PC-9 (cell line): ENCODE data around the gene LIMA1. TPM values are rescaled to one million over a fixed set of nuclear protein-coding genes. Genes with fewer than 3 reads are reported as not detected.

Experiments used
- BruUV-seq: library from RNA; stranded (reverse); fragments of 400-500 nt; replicated peaks from 2 replicates; lab custom pipeline; 2021; lab: Mats Ljungman, UMichigan
- CTCF ChIA-PET: fragments of 300-600 bp; sonication (Branson Sonifier 250); formaldehyde crosslinking; loops from one replicate; lab custom pipeline; 2022; ENCODE audit warnings: antibody characterized with exemption; lab: Charles Lee
- POLR2A ChIA-PET: fragments of 300-600 bp; sonication (Branson Sonifier 250); formaldehyde crosslinking; loops from one replicate; lab custom pipeline; 2022; ENCODE audit warnings: antibody characterized with exemption; ENCODE audit not compliant: unreplicated experiment; lab: Charles Lee
- DNase-seq, 2 experiments: peaks; one replicate each; pipeline versions ENCODE4 v3.0.0 to v3.0.0-alpha.2; 2015 to 2022; ENCODE audit warnings: mixed read lengths in 1 of 2
- H2AFZ ChIP-seq: fragments of 200-600 bp; sonication (generic); 2 replicates; pipeline ENCODE4 v1.8.1; 2017; ENCODE audit warnings: antibody characterized with exemption
- H3F3A ChIP-seq: fragments of 200-600 bp; sonication (generic); 2 replicates; pipeline ENCODE4 v1.8.1; 2017; ENCODE audit warnings: antibody characterized with exemption, mild to moderate bottlenecking, low read depth; ENCODE audit not compliant: insufficient read depth
- H3K27ac ChIP-seq: fragments of 200-600 bp; sonication (generic); 2 replicates; pipeline ENCODE4 v1.6.1; 2016; ENCODE audit warnings: mixed run types
- H3K27me3 ChIP-seq: fragments of 200-600 bp; sonication (generic); 2 replicates; pipeline ENCODE4 v1.6.1; 2016; ENCODE audit warnings: low read depth, mixed run types; ENCODE audit not compliant: insufficient read depth
- H3K36me3 ChIP-seq: fragments of 200-600 bp; sonication (generic); 2 replicates; pipeline ENCODE4 v1.6.1; 2016; ENCODE audit warnings: low read depth, mixed run types
- H3K4me1 ChIP-seq: fragments of 200-600 bp; sonication (generic); replicated peaks from 2 replicates; pipeline ENCODE4 v1.6.1; 2016; ENCODE audit warnings: mixed run types; ENCODE audit not compliant: insufficient read depth
- H3K4me2 ChIP-seq: fragments of 200-600 bp; sonication (generic); 2 replicates; pipeline ENCODE4 v1.6.1; 2017; ENCODE audit warnings: mixed run types
- H3K4me3 ChIP-seq: fragments of 200-600 bp; sonication (generic); 2 replicates; pipeline ENCODE4 v1.6.1; 2016; ENCODE audit warnings: mixed run types
- H3K79me2 ChIP-seq: fragments of 200-600 bp; sonication (generic); 2 replicates; pipeline ENCODE4 v1.6.1; 2017; ENCODE audit warnings: low read depth, mixed run types
- H3K9me2 ChIP-seq: fragments of 200-600 bp; sonication (generic); 2 replicates; pipeline ENCODE4 v1.8.1; 2017; ENCODE audit warnings: mild to moderate bottlenecking; ENCODE audit not compliant: insufficient read depth
- H3K9me3 ChIP-seq: fragments of 200-600 bp; sonication (generic); 2 replicates; pipeline ENCODE4 v1.8.1; 2016; ENCODE audit warnings: low read depth; ENCODE audit not compliant: insufficient read depth
- H4K20me1 ChIP-seq: fragments of 200-600 bp; sonication (generic); 2 replicates; pipeline ENCODE4 v1.8.1; 2017; ENCODE audit not compliant: insufficient read depth
- EZH2 ChIP-seq: fragments of 200-600 bp; sonication (generic); IDR thresholded peaks from 2 replicates; pipeline ENCODE4 v1.8.0; 2017; ENCODE audit warnings: antibody characterized with exemption, low read depth
- intact Hi-C: fragments of 100-400 bp; cut with micrococcal nuclease; formaldehyde crosslinking; loops from one replicate; pipeline ENCODE4 v1.10.0; 2022; ENCODE audit not compliant: unreplicated experiment
- total RNA-seq: library from RNA; stranded (reverse); gene quantifications from 2 replicates; pipeline ENCODE4 v1.2.3, GENCODE V29; 2021
- TF ChIP-seq, protein P1 (sequence below): fragments of 200-600 bp; sonication (generic); conservative IDR thresholded peaks from 2 replicates; pipeline ENCODE4 v1.6.1; 2017; ENCODE audit warnings: mixed run types, antibody characterized with exemption, mild to moderate bottlenecking, moderate library complexity

Gene LIMA1
- total RNA-seq, 1 experiment from 2014 or later: 98.6 TPM

DNA sequence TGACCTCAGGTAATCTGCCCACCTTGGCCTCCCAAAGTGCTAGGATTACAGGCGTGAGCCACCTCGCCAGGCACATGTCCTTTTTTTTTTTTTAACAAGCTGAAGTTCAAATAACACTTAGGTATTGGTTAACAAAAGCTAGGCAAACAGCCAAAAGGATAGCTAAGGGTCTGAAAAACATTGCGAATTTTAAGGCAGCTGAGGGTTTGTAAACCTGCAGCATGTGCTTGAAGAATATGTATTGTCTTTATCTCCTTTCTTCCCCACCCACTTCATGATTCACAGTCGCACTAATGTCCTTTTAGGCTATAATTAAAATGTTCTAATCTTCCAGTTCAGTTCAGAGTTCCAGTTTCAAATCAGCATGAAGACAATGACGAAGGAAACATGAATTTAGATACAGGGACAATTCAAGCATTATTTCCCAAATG, 86.0 kb downstream of the LIMA1 start:
- POLR2A ChIA-PET: no interaction called here
- Histone ChIP-seq H3K36me3 (peaks cover 21% of the 10 kb centered on the region), H3K4me1 (peaks cover 33% of the 10 kb centered on the region), H3K4me3 (no peak overlapping the region), H3K9me2 (no peaks in the 10 kb centered on the region), H3K4me2 (no peak overlapping the region), H3K27me3 (no peaks in the 10 kb centered on the region), H2AFZ (no peak overlapping the region), H3K27ac (peak overlapping the region; percentile 32; the same call in 1 of the 2 replicates), H3K79me2 (peaks cover 3% of the 10 kb centered on the region; the same call in 1 of the 2 replicates), H3F3A (peaks cover 47% of the 10 kb centered on the region), H3K9me3 (no peaks in the 10 kb centered on the region), H4K20me1 (no peaks in the 10 kb centered on the region)
- intact Hi-C loops: no loop called here
- no TSS peak for BruUV-seq
- no peak for DNase-seq
- CTCF ChIA-PET: interaction anchor here (0.6 to 0.7 kb wide), 2 partner anchors 57 to 348 kb away, joined by 3 to 6 read pairs; no protein-coding TSS in a partner anchor
- no peak for TF ChIP-seq EZH2
- TF ChIP-seq, protein P1, sequence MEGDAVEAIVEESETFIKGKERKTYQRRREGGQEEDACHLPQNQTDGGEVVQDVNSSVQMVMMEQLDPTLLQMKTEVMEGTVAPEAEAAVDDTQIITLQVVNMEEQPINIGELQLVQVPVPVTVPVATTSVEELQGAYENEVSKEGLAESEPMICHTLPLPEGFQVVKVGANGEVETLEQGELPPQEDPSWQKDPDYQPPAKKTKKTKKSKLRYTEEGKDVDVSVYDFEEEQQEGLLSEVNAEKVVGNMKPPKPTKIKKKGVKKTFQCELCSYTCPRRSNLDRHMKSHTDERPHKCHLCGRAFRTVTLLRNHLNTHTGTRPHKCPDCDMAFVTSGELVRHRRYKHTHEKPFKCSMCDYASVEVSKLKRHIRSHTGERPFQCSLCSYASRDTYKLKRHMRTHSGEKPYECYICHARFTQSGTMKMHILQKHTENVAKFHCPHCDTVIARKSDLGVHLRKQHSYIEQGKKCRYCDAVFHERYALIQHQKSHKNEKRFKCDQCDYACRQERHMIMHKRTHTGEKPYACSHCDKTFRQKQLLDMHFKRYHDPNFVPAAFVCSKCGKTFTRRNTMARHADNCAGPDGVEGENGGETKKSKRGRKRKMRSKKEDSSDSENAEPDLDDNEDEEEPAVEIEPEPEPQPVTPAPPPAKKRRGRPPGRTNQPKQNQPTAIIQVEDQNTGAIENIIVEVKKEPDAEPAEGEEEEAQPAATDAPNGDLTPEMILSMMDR: no peak

DNA sequence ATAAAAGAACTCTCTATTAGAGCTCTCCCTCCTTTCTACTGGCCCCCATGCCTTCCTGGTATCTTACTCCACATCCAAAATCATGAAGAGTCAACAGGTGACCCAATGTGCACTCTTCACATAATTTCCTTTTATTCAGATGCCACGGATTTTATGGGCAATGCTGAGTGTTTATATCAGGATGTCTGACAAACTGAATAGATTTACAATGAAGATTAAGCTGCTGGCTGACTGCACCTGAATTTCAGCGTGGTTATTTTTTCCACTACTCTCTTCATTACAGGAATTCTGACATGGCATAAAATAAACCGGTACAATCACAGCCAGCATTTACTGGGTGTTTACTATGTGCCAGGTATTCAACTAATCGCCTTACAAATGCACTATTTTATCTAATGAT, 86.8 kb downstream of the LIMA1 start:
- no peaks in the 10 kb centered on the region for H3K9me2 ChIP-seq
- peaks cover 30% of the 10 kb centered on the region for H3K4me1 ChIP-seq
- no peaks in the 10 kb centered on the region for H3K27me3 ChIP-seq
- DNase-seq: no peak
- ChIA-PET POLR2A (interaction anchor here (0.6 kb wide), 1 partner anchor 16 kb away, joined by 5 read pairs; no protein-coding TSS in a partner anchor), CTCF (no interaction called here)
- TF ChIP-seq, protein P1: no peak
- no peak for TF ChIP-seq EZH2
- peaks cover 21% of the 10 kb centered on the region for H3K36me3 ChIP-seq
- intact Hi-C loops: no loop called here
- H3K79me2 ChIP-seq: peaks cover 3% of the 10 kb centered on the region; the same call in 1 of the 2 replicates
- H3K4me3 ChIP-seq: no peak overlapping the region
- H3K27ac ChIP-seq: peak overlapping the region; percentile 32; the same call in 1 of the 2 replicates
- H3K4me2 ChIP-seq: no peak overlapping the region
- H2AFZ ChIP-seq: no peak overlapping the region
- H3F3A ChIP-seq: peaks cover 41% of the 10 kb centered on the region
- no TSS peak for BruUV-seq
- no peaks in the 10 kb centered on the region for H4K20me1 ChIP-seq
- H3K9me3 ChIP-seq: no peaks in the 10 kb centered on the region

DNA sequence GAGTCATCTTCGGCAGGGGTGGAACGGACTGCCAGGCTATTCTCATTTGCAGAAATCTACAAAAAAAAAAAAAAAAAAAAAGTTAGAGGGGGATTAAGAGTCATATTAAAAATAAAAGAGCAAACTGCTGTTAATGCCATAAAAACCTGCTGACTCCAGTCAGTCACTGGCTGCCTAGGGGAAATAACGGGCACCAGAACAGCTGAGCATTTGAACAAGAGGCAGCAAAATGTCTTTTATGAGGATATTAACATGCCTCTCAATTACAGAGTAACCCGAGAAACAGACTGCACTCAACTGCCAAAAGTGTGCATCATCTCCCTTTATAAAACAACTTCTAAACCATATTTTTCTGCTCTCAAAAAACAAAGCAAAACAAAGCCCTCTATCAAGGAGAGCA, 87.5 kb downstream of the LIMA1 start:
- TF ChIP-seq, protein P1: no peak
- TF ChIP-seq EZH2: no peak

More for the DNA sequence above, 87.5 kb downstream of the LIMA1 start:
- Histone ChIP-seq H3K4me2 (no peak overlapping the region), H3K4me3 (no peak overlapping the region), H3K9me2 (no peaks in the 10 kb centered on the region), H2AFZ (no peak overlapping the region), H4K20me1 (no peaks in the 10 kb centered on the region), H3K9me3 (no peaks in the 10 kb centered on the region), H3K27me3 (no peaks in the 10 kb centered on the region), H3K79me2 (peaks cover 3% of the 10 kb centered on the region; the same call in 1 of the 2 replicates), H3K36me3 (peaks cover 23% of the 10 kb centered on the region), H3F3A (peaks cover 34% of the 10 kb centered on the region), H3K4me1 (peaks cover 23% of the 10 kb centered on the region), H3K27ac (peak overlapping the region; percentile 32; the same call in 1 of the 2 replicates)
- CTCF ChIA-PET: no interaction called here
- no TSS peak for BruUV-seq
- no peak for DNase-seq
- POLR2A ChIA-PET: interaction anchor here (0.6 kb wide), 1 partner anchor 16 kb away, joined by 5 read pairs; no protein-coding TSS in a partner anchor
- intact Hi-C loops: no loop called here
